ENCODE measurements around the gene MEOX2. TPM values are rescaled to one million over a fixed set of nuclear protein-coding genes. Genes with fewer than 3 reads are reported as not detected.

MEOX2 gene
- polyA plus RNA-seq, 1 donor (not counting 4 experiments of a cell fraction or from before 2014, with no cell fraction given) = not detected

- H3K79me2 ChIP-seq (ENCODE audit: control insufficient read depth, insufficient read depth, low read length) = no peaks in the 10 kb centered on the region
- no peak overlapping the region for H3K27ac ChIP-seq (ENCODE audit: control insufficient read depth, insufficient read depth, low read length)
- H3K9me1 ChIP-seq (ENCODE audit: control insufficient read depth, extremely low read depth, insufficient read depth, low read length) = no peaks in the 10 kb centered on the region
- H3K9ac ChIP-seq (ENCODE audit: control insufficient read depth, extremely low read depth, insufficient read depth, low read length) = no peak overlapping the region
- H3K4me3 ChIP-seq (ENCODE audit: control insufficient read depth in 2 of 3, extremely low read depth in 1 of 3, insufficient read depth in 2 of 3, low read depth in 1 of 3, low read length in 3 of 3) = no peak overlapping the region
- H3K9me3 ChIP-seq (ENCODE audit: control insufficient read depth, low read depth, low read length) = no peaks in the 10 kb centered on the region
- TF ChIP-seq CTCF (optimal IDR thresholded peaks at IDR 0.05 in 1 of 3, IDR thresholded peaks at IDR 0.05 in 1 of 3, conservative IDR thresholded peaks at IDR 0.05 in 1 of 3; ENCODE audit: extremely low read depth in 1 of 3, insufficient read depth in 2 of 3, low read length in 3 of 3) = no peak
- no peak for TF ChIP-seq EZH2 (IDR thresholded peaks at IDR 0.05; ENCODE audit: low read length)
- H3K36me3 ChIP-seq (ENCODE audit: control insufficient read depth in 2 of 2, extremely low read depth in 1 of 2, insufficient read depth in 2 of 2, low read length in 2 of 2) = no peaks in the 10 kb centered on the region
- no peak overlapping the region for H2AFZ ChIP-seq (ENCODE audit: control insufficient read depth, low read length)
- no peaks in the 10 kb centered on the region for H3K4me1 ChIP-seq (ENCODE audit: control insufficient read depth, extremely low read depth, insufficient read depth, low read length)
- H3K27me3 ChIP-seq (ENCODE audit: control insufficient read depth, extremely low read depth, insufficient read depth, low read length) = peaks cover 44% of the 10 kb centered on the region
- DNase-seq (ENCODE audit: low read depth, low spot score) (no peak), FAIRE-seq (no peak)
- no peak overlapping the region for H3K4me2 ChIP-seq (ENCODE audit: control insufficient read depth, extremely low read depth, insufficient read depth, low read depth, low read length)
- dilution Hi-C loops (cut with MboI; ENCODE audit: extremely low pct_ligation_motif_present, low sequenced_read_pairs) = no loop called here
- no peaks in the 10 kb centered on the region for H4K20me1 ChIP-seq (ENCODE audit: control insufficient read depth, extremely low read depth, insufficient read depth, low read length)
These were observed 1.6 kb downstream of the MEOX2 start for GRCh38 chr7:15684871-15685270.

- Histone ChIP-seq H3K4me2 (ENCODE audit: control insufficient read depth, extremely low read depth, insufficient read depth, low read depth, low read length) (no peak overlapping the region), H3K27ac (ENCODE audit: control insufficient read depth, insufficient read depth, low read length) (no peak overlapping the region), H2AFZ (ENCODE audit: control insufficient read depth, low read length) (no peak overlapping the region), H3K27me3 (ENCODE audit: control insufficient read depth, extremely low read depth, insufficient read depth, low read length) (peaks cover 44% of the 10 kb centered on the region), H3K9me1 (ENCODE audit: control insufficient read depth, extremely low read depth, insufficient read depth, low read length) (no peaks in the 10 kb centered on the region), H3K79me2 (ENCODE audit: control insufficient read depth, insufficient read depth, low read length) (no peaks in the 10 kb centered on the region), H3K9ac (ENCODE audit: control insufficient read depth, extremely low read depth, insufficient read depth, low read length) (no peak overlapping the region), H4K20me1 (ENCODE audit: control insufficient read depth, extremely low read depth, insufficient read depth, low read length) (no peaks in the 10 kb centered on the region), H3K4me1 (ENCODE audit: control insufficient read depth, extremely low read depth, insufficient read depth, low read length) (no peaks in the 10 kb centered on the region), H3K4me3 (ENCODE audit: control insufficient read depth in 2 of 3, extremely low read depth in 1 of 3, insufficient read depth in 2 of 3, low read depth in 1 of 3, low read length in 3 of 3) (no peak overlapping the region), H3K36me3 (ENCODE audit: control insufficient read depth in 2 of 2, extremely low read depth in 1 of 2, insufficient read depth in 2 of 2, low read length in 2 of 2) (no peaks in the 10 kb centered on the region), H3K9me3 (ENCODE audit: control insufficient read depth, low read depth, low read length) (no peaks in the 10 kb centered on the region)
- DNase-seq (ENCODE audit: low read depth, low spot score) (no peak), FAIRE-seq (no peak)
- TF ChIP-seq CTCF (optimal IDR thresholded peaks at IDR 0.05 in 1 of 3, IDR thresholded peaks at IDR 0.05 in 1 of 3, conservative IDR thresholded peaks at IDR 0.05 in 1 of 3; ENCODE audit: extremely low read depth in 1 of 3, insufficient read depth in 2 of 3, low read length in 3 of 3) (no peak), EZH2 (IDR thresholded peaks at IDR 0.05; ENCODE audit: low read length) (no peak)
- dilution Hi-C loops (cut with MboI; ENCODE audit: extremely low pct_ligation_motif_present, low sequenced_read_pairs) = no loop called here
These were observed 2.2 kb downstream of the MEOX2 start for GRCh38 chr7:15684111-15684800.
